Astrocyte (in vitro differentiated cells and primary cell): ENCODE measurements around the gene DNAJC16. TPM values are rescaled to one million over a fixed set of nuclear protein-coding genes. Genes with fewer than 3 reads are reported as not detected.

Source experiments
- DNase-seq: peaks from one replicate; pipeline ENCODE4 v3.0.0-alpha.2; 2010; ENCODE audit warnings: low read depth
- FAIRE-seq: peaks from 2 replicates; lab custom pipeline; 2011; peaks lifted over from hg19 to GRCh38; lab: Jason Lieb, UNC
- H2AFZ ChIP-seq: 2 replicates; pipeline ENCODE4 v1.6.0; 2012; ENCODE audit warnings: low read depth, low read length, inconsistent platforms
- H3K27ac ChIP-seq: 2 replicates; pipeline ENCODE4 v1.5.1; 2011; ENCODE audit warnings: low read depth, low read length, inconsistent platforms
- H3K27me3 ChIP-seq: 2 replicates; pipeline ENCODE4 v1.6.0; 2011; ENCODE audit warnings: low read length, inconsistent platforms; ENCODE audit not compliant: insufficient read depth
- H3K36me3 ChIP-seq: 2 replicates; pipeline ENCODE4 v1.5.1; 2011; ENCODE audit warnings: low read length, inconsistent platforms; ENCODE audit not compliant: insufficient read depth
- H3K4me1 ChIP-seq: 2 replicates; pipeline ENCODE4 v1.5.1; 2011; ENCODE audit warnings: low read length, inconsistent platforms; ENCODE audit not compliant: insufficient read depth
- H3K4me2 ChIP-seq: 2 replicates; pipeline ENCODE4 v1.6.0; 2012; ENCODE audit warnings: low read length, inconsistent platforms
- H3K4me3 ChIP-seq: 2 replicates; pipeline ENCODE4 v1.5.1; 2011; ENCODE audit warnings: low read depth, mild to moderate bottlenecking, low read length, inconsistent platforms; ENCODE audit not compliant: insufficient read depth
- H3K79me2 ChIP-seq: 2 replicates; pipeline ENCODE4 v1.6.0; 2012; ENCODE audit warnings: mild to moderate bottlenecking, low read length, inconsistent platforms; ENCODE audit not compliant: insufficient read depth
- H3K9ac ChIP-seq: 2 replicates; pipeline ENCODE4 v1.6.0; 2012; ENCODE audit warnings: mild to moderate bottlenecking, low read length, inconsistent platforms
- H3K9me3 ChIP-seq: 2 replicates; pipeline ENCODE4 v1.5.1; 2012; ENCODE audit warnings: low read depth, mild to moderate bottlenecking, low read length, inconsistent platforms; ENCODE audit not compliant: insufficient read depth
- H4K20me1 ChIP-seq: 2 replicates; pipeline ENCODE4 v1.6.0; 2012; ENCODE audit warnings: low read length, inconsistent platforms; ENCODE audit not compliant: insufficient read depth
- H3K27ac Mint-ChIP-seq: one replicate; pipeline ENCODE4 v1.8.0; 2021; ENCODE audit warnings: mild to moderate bottlenecking, mixed read lengths; ENCODE audit not compliant: unreplicated experiment
- H3K27me3 Mint-ChIP-seq: one replicate; pipeline ENCODE4 v1.8.0; 2021; ENCODE audit warnings: low read depth, mixed read lengths; ENCODE audit not compliant: unreplicated experiment
- H3K36me3 Mint-ChIP-seq: one replicate; pipeline ENCODE4 v1.8.0; 2021; ENCODE audit warnings: low read depth, mixed read lengths; ENCODE audit not compliant: unreplicated experiment
- H3K4me1 Mint-ChIP-seq: one replicate; pipeline ENCODE4 v1.8.0; 2021; ENCODE audit warnings: low read depth, mixed read lengths; ENCODE audit not compliant: unreplicated experiment
- H3K4me3 Mint-ChIP-seq: one replicate; pipeline ENCODE4 v1.8.0; 2021; ENCODE audit warnings: mild to moderate bottlenecking, moderate library complexity, mixed read lengths; ENCODE audit not compliant: unreplicated experiment
- H3K9me3 Mint-ChIP-seq: one replicate; pipeline ENCODE4 v1.8.0; 2021; ENCODE audit warnings: mild to moderate bottlenecking, mixed read lengths; ENCODE audit not compliant: unreplicated experiment
- EZH2 ChIP-seq: IDR thresholded peaks from 2 replicates; pipeline ENCODE4 v1.6.1; 2012; ENCODE audit warnings: mild to moderate bottlenecking, low read length, inconsistent platforms; ENCODE audit not compliant: insufficient read depth
- total RNA-seq: library from RNA; stranded (reverse); gene quantifications from 2 replicates; pipeline ENCODE4 v1.2.1, GENCODE V29; 2021
- TF ChIP-seq, protein P1 (sequence below): IDR thresholded peaks from 2 replicates; pipeline ENCODE4 v1.5.1; 2011; ENCODE audit warnings: low read depth, mild to moderate bottlenecking, inconsistent platforms, low read length, moderate library complexity; ENCODE audit not compliant: insufficient read depth

DNAJC16 gene
- total RNA-seq, 1 donor from 2014 or later = 19.6 TPM

DNA sequence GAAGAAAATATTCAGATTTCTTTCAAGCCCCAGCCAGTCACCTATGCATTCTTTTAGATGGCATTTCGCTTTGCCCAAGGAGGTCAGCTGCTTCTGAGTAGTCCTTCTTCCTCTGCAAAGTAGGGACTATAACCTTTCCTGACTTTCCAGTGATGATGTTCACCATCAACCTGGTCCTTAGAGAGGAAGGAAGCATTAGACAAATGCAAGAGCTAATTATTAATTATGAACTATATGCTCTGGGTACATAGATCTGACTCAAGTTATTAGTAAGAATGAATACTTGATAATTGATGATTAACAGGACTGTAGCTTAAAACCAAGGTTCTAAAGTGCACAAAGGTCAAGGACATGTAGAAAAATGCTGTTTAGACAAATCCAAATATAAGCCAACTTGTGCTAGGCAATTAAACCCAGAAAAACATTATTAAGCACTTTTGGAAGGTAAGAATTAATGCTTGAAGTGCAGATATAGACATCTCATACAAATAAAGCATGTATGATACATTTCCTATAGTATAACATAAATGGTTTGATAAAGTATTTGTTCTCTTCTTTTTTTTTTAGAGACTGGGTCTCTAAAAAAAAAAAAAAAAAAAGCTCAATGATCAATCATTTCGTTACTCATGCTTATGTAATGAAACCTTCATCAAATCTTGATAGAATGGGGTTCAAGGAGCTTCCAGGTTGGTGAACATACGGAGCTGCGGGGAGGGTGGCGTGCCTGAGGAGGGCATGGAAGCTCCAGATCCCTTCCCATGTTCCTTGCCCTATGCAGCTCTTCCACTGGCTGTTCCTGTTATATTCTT lies 69.4 kb downstream of the DNAJC16 start:
- no peak overlapping the region for H3K27ac ChIP-seq
- H3K36me3 ChIP-seq = no peaks in the 10 kb centered on the region
- H3K9ac ChIP-seq = no peak overlapping the region
- H3K4me2 ChIP-seq = no peak overlapping the region
- no peaks in the 10 kb centered on the region for H3K27me3 ChIP-seq
- Mint-ChIP-seq H3K27ac (no peak overlapping the region), H3K36me3 (no peaks in the 10 kb centered on the region), H3K27me3 (peaks cover 9% of the 10 kb centered on the region), H3K9me3 (no peaks in the 10 kb centered on the region), H3K4me3 (no peak overlapping the region), H3K4me1 (no peaks in the 10 kb centered on the region)
- H4K20me1 ChIP-seq = no peaks in the 10 kb centered on the region
- FAIRE-seq (peak; percentile 29), DNase-seq (no peak)
- no peaks in the 10 kb centered on the region for H3K79me2 ChIP-seq
- no peak overlapping the region for H2AFZ ChIP-seq
- no peak for TF ChIP-seq EZH2
- TF ChIP-seq, protein P1, sequence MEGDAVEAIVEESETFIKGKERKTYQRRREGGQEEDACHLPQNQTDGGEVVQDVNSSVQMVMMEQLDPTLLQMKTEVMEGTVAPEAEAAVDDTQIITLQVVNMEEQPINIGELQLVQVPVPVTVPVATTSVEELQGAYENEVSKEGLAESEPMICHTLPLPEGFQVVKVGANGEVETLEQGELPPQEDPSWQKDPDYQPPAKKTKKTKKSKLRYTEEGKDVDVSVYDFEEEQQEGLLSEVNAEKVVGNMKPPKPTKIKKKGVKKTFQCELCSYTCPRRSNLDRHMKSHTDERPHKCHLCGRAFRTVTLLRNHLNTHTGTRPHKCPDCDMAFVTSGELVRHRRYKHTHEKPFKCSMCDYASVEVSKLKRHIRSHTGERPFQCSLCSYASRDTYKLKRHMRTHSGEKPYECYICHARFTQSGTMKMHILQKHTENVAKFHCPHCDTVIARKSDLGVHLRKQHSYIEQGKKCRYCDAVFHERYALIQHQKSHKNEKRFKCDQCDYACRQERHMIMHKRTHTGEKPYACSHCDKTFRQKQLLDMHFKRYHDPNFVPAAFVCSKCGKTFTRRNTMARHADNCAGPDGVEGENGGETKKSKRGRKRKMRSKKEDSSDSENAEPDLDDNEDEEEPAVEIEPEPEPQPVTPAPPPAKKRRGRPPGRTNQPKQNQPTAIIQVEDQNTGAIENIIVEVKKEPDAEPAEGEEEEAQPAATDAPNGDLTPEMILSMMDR = no peak
- no peaks in the 10 kb centered on the region for H3K4me1 ChIP-seq
- no peak overlapping the region for H3K4me3 ChIP-seq
- H3K9me3 ChIP-seq = no peaks in the 10 kb centered on the region

DNA sequence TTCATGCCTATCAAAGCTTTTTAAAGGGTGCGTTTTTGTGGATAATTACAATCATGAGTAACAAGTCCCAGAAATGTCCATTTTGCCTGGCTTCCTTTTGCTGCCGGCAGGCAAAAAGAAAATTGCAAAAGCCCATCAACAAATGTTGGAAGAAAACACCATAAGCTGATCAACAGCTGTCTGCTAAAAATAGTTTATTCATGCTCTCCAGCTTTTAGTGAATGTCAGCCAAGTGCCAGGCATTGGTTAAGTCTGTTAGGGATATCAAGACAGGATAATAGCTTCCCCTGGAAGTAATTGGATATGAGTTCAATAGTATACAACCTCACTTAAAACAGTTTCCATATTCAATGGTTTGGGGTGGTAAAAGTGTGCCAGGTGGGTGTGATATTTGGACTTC lies 71.8 kb downstream of the DNAJC16 start:
- no peaks in the 10 kb centered on the region for H3K27me3 ChIP-seq
- no peaks in the 10 kb centered on the region for H3K9me3 ChIP-seq
- no peaks in the 10 kb centered on the region for H4K20me1 ChIP-seq
- peaks cover 2% of the 10 kb centered on the region for H3K79me2 ChIP-seq
- peaks cover 2% of the 10 kb centered on the region for H3K4me1 Mint-ChIP-seq
- TF ChIP-seq EZH2 = no peak
- TF ChIP-seq, protein P1 = no peak
- no peak for DNase-seq
- H3K27ac Mint-ChIP-seq = no peak overlapping the region
- no peaks in the 10 kb centered on the region for H3K4me1 ChIP-seq
- H3K36me3 Mint-ChIP-seq = no peaks in the 10 kb centered on the region
- H3K4me3 ChIP-seq = no peak overlapping the region
- H3K27me3 Mint-ChIP-seq = peaks cover 9% of the 10 kb centered on the region
- H3K36me3 ChIP-seq = no peaks in the 10 kb centered on the region
- H3K9me3 Mint-ChIP-seq = no peaks in the 10 kb centered on the region
- H3K4me3 Mint-ChIP-seq = no peak overlapping the region
- no peak overlapping the region for H3K27ac ChIP-seq
- no peak overlapping the region for H2AFZ ChIP-seq
- FAIRE-seq = no peak
- H3K4me2 ChIP-seq = no peak overlapping the region
- no peak overlapping the region for H3K9ac ChIP-seq
